Neural cell (in vitro differentiated cells): ENCODE measurements around the gene ACYP2. TPM values are rescaled to one million over a fixed set of nuclear protein-coding genes. Genes with fewer than 3 reads are reported as not detected.

Source experiments
- H2AFZ ChIP-seq: fragments of 200-600, 300-800 bp; sonication (generic), shearing (Covaris generic); 2 replicates; pipeline ENCODE4 v1.6.0; 2014; ENCODE audit warnings: low read depth, mild to moderate bottlenecking, antibody characterized with exemption, low read length, moderate library complexity
- H3F3A ChIP-seq: fragments of 200-600 bp; shearing (Covaris generic); 2 replicates; pipeline ENCODE4 v1.6.1; 2016; ENCODE audit warnings: mild to moderate bottlenecking, moderate library complexity, mixed read lengths, antibody characterized with exemption, low read length; ENCODE audit not compliant: insufficient read depth, poor library complexity, severe bottlenecking
- H3K27ac ChIP-seq: fragments of 200-600, 300-800 bp; sonication (generic), shearing (Covaris generic); 2 replicates; pipeline ENCODE4 v1.5.1; 2014; ENCODE audit warnings: mild to moderate bottlenecking, low read length, moderate library complexity
- H3K27me3 ChIP-seq: fragments of 300-800, 200-600 bp; sonication (generic), shearing (Covaris generic); 2 replicates; pipeline ENCODE4 v1.6.0; 2014; ENCODE audit warnings: mild to moderate bottlenecking, low read depth, low read length, moderate library complexity; ENCODE audit not compliant: insufficient read depth
- H3K36me3 ChIP-seq: fragments of 300-800, 200-600 bp; sonication (generic), shearing (Covaris generic); 2 replicates; pipeline ENCODE4 v1.5.1; 2014; ENCODE audit warnings: mild to moderate bottlenecking, antibody characterized with exemption, low read length, moderate library complexity; ENCODE audit not compliant: insufficient read depth
- H3K4me2 ChIP-seq: fragments of 300-800, 200-600 bp; sonication (generic), shearing (Covaris generic); 2 replicates; pipeline ENCODE4 v1.6.0; 2014; ENCODE audit warnings: mild to moderate bottlenecking, low read length
- H3K4me3 ChIP-seq: fragments of 300-800, 200-600 bp; sonication (generic), shearing (Covaris generic); 2 replicates; pipeline ENCODE4 v1.5.1; 2014; ENCODE audit warnings: mild to moderate bottlenecking, low read length, moderate library complexity
- H3K79me2 ChIP-seq: fragments of 200-600 bp; shearing (Covaris generic); replicated peaks from 2 replicates; pipeline ENCODE4 v1.6.0; 2014; ENCODE audit warnings: mild to moderate bottlenecking, low read length, moderate library complexity; ENCODE audit not compliant: insufficient read depth
- H3K9ac ChIP-seq: fragments of 300-800, 200-600 bp; sonication (generic), shearing (Covaris generic); 2 replicates; pipeline ENCODE4 v1.6.1; 2016; ENCODE audit warnings: mild to moderate bottlenecking, low read length, mixed read lengths
- H3K9me2 ChIP-seq: fragments of 200-600 bp; shearing (Covaris generic); 2 replicates; pipeline ENCODE4 v1.6.1; 2016; ENCODE audit warnings: mild to moderate bottlenecking, low read length, mixed read lengths; ENCODE audit not compliant: insufficient read depth
- H3K9me3 ChIP-seq: fragments of 200-600, 300-800 bp; sonication (generic), shearing (Covaris generic); 2 replicates; pipeline ENCODE4 v1.6.1; 2016; ENCODE audit warnings: mild to moderate bottlenecking, mixed run types, low read length, moderate library complexity, mixed read lengths
- H4K20me1 ChIP-seq: fragments of 200-600 bp; shearing (Covaris generic); 2 replicates; pipeline ENCODE4 v1.6.1; 2016; ENCODE audit warnings: mild to moderate bottlenecking, mixed run types; ENCODE audit not compliant: insufficient read depth
- CTCF ChIP-seq: fragments of 450-650 bp; IDR thresholded peaks from 2 replicates; pipeline ENCODE4 v1.5.1; 2014; ENCODE audit warnings: antibody characterized with exemption, mild to moderate bottlenecking, moderate library complexity; ENCODE audit not compliant: poor library complexity, severe bottlenecking
- EP300 ChIP-seq: fragments of 450-650 bp; conservative IDR thresholded peaks from 2 replicates; pipeline ENCODE4 v1.6.1; 2014; ENCODE audit warnings: antibody characterized with exemption, mild to moderate bottlenecking, moderate library complexity; ENCODE audit not compliant: poor library complexity, severe bottlenecking
- EZH2 ChIP-seq: fragments of 200-600, 300-800 bp; shearing (Covaris generic), sonication (generic); IDR thresholded peaks from 2 replicates; pipeline ENCODE4 v1.6.1; 2014; ENCODE audit warnings: antibody characterized with exemption, low read length, borderline replicate concordance, mild to moderate bottlenecking; ENCODE audit not compliant: insufficient read depth, poor library complexity, severe bottlenecking
- MXI1 ChIP-seq: fragments of 450-650 bp; conservative IDR thresholded peaks from 2 replicates; pipeline ENCODE4 v1.6.1; 2014; ENCODE audit warnings: antibody characterized with exemption, mild to moderate bottlenecking; ENCODE audit not compliant: poor library complexity, severe bottlenecking
- POLR2AphosphoS5 ChIP-seq: IDR thresholded peaks from 2 replicates; pipeline ENCODE4 v1.6.1; 2012
- RAD21 ChIP-seq: fragments of 450-650 bp; conservative IDR thresholded peaks from 2 replicates; pipeline ENCODE4 v1.6.1; 2014; ENCODE audit warnings: antibody characterized with exemption, mild to moderate bottlenecking, moderate library complexity
- SMC3 ChIP-seq: fragments of 450-650 bp; conservative IDR thresholded peaks from 2 replicates; pipeline ENCODE4 v1.6.1; 2014; ENCODE audit warnings: antibody characterized with exemption, mild to moderate bottlenecking, moderate library complexity; ENCODE audit not compliant: poor library complexity
- TAF1 ChIP-seq: IDR thresholded peaks from 2 replicates; pipeline ENCODE4 v1.6.1; 2012; ENCODE audit warnings: low read depth
- polyA plus RNA-seq: library from polyadenylated mRNA; depleted of rRNA; stranded (reverse); fragments of >200 nt; gene quantifications from 2 replicates; pipeline ENCODE4 v1.2.3, GENCODE V29; 2014
- TF ChIP-seq, protein P1 (sequence below): IDR thresholded peaks from 2 replicates; pipeline ENCODE4 v1.6.1; 2012; ENCODE audit warnings: borderline replicate concordance

ACYP2 gene
- polyA plus RNA-seq, 1 donor from 2014 or later = 48.2 TPM

- no peaks in the 10 kb centered on the region for H3K27me3 ChIP-seq
- no peaks in the 10 kb centered on the region for H3K9me3 ChIP-seq
- H3K4me2 ChIP-seq = no peak overlapping the region
- H3K9me2 ChIP-seq = no peaks in the 10 kb centered on the region
- no peak for TF ChIP-seq POLR2AphosphoS5
- no peak for TF ChIP-seq CTCF
- TF ChIP-seq EZH2 = no peak
- TF ChIP-seq MXI1 = no peak
- TF ChIP-seq TAF1 = no peak
- TF ChIP-seq, protein P1, sequence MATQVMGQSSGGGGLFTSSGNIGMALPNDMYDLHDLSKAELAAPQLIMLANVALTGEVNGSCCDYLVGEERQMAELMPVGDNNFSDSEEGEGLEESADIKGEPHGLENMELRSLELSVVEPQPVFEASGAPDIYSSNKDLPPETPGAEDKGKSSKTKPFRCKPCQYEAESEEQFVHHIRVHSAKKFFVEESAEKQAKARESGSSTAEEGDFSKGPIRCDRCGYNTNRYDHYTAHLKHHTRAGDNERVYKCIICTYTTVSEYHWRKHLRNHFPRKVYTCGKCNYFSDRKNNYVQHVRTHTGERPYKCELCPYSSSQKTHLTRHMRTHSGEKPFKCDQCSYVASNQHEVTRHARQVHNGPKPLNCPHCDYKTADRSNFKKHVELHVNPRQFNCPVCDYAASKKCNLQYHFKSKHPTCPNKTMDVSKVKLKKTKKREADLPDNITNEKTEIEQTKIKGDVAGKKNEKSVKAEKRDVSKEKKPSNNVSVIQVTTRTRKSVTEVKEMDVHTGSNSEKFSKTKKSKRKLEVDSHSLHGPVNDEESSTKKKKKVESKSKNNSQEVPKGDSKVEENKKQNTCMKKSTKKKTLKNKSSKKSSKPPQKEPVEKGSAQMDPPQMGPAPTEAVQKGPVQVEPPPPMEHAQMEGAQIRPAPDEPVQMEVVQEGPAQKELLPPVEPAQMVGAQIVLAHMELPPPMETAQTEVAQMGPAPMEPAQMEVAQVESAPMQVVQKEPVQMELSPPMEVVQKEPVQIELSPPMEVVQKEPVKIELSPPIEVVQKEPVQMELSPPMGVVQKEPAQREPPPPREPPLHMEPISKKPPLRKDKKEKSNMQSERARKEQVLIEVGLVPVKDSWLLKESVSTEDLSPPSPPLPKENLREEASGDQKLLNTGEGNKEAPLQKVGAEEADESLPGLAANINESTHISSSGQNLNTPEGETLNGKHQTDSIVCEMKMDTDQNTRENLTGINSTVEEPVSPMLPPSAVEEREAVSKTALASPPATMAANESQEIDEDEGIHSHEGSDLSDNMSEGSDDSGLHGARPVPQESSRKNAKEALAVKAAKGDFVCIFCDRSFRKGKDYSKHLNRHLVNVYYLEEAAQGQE = no peak
- TF ChIP-seq EP300 = no peak
- TF ChIP-seq SMC3 = no peak
- TF ChIP-seq RAD21 = no peak
- no peaks in the 10 kb centered on the region for H3K79me2 ChIP-seq
- no peaks in the 10 kb centered on the region for H3K36me3 ChIP-seq
- no peak overlapping the region for H3K9ac ChIP-seq
- no peak overlapping the region for H3K27ac ChIP-seq
- H4K20me1 ChIP-seq = no peaks in the 10 kb centered on the region
- H2AFZ ChIP-seq = peak overlapping the region; percentile 14
- H3K4me3 ChIP-seq = no peak overlapping the region
- H3F3A ChIP-seq = no peaks in the 10 kb centered on the region
Observed at GRCh38 chr2:54336136-54336976, 220.9 kb downstream of the ACYP2 start.

- H3K4me2 ChIP-seq = no peak overlapping the region
- no peaks in the 10 kb centered on the region for H3K9me3 ChIP-seq
- no peak for TF ChIP-seq MXI1
- no peak for TF ChIP-seq SMC3
- peak overlapping the region; percentile 14 for H2AFZ ChIP-seq
- H3F3A ChIP-seq = no peaks in the 10 kb centered on the region
- H4K20me1 ChIP-seq = no peaks in the 10 kb centered on the region
- H3K4me3 ChIP-seq = no peak overlapping the region
- no peak overlapping the region for H3K27ac ChIP-seq
- H3K9me2 ChIP-seq = no peaks in the 10 kb centered on the region
- no peaks in the 10 kb centered on the region for H3K27me3 ChIP-seq
- H3K9ac ChIP-seq = no peak overlapping the region
- H3K36me3 ChIP-seq = no peaks in the 10 kb centered on the region
- H3K79me2 ChIP-seq = no peaks in the 10 kb centered on the region
Observed at GRCh38 chr2:54336977-54337255, 221.5 kb downstream of the ACYP2 start.
